GM23338 (cell line): ENCODE data around the gene INTS3. TPM values are rescaled to one million over a fixed set of nuclear protein-coding genes. Genes with fewer than 3 reads are reported as not detected.

Source experiments
- ATAC-seq: fragments of 200-7000 bp; cut with Tn5 transposase; 3 replicates; pipeline ENCODE4 v1.9.1; 2020
- DNase-seq: peaks from one replicate; pipeline ENCODE4 v3.0.0-alpha.2; 2015; ENCODE audit warnings: low spot score
- H2AFZ ChIP-seq: fragments of 200-600 bp; sonication (generic); 2 replicates; pipeline ENCODE4 v1.8.0; 2016; ENCODE audit warnings: antibody characterized with exemption, mild to moderate bottlenecking, moderate library complexity
- H3F3A ChIP-seq: fragments of 200-600 bp; sonication (generic); replicated peaks from 2 replicates; pipeline ENCODE4 v1.8.0; 2017; ENCODE audit warnings: antibody characterized with exemption, mixed run types, low read depth
- H3K27ac ChIP-seq: fragments of 200-600 bp; sonication (generic); 2 replicates; pipeline ENCODE4 v1.6.1; 2016; ENCODE audit warnings: low read depth
- H3K27me3 ChIP-seq: fragments of 200-600 bp; sonication (generic); 2 replicates; pipeline ENCODE4 v1.8.0; 2016; ENCODE audit warnings: mild to moderate bottlenecking, mixed run types, moderate library complexity; ENCODE audit not compliant: insufficient read depth
- H3K36me3 ChIP-seq: fragments of 200-600 bp; sonication (generic); 2 replicates; pipeline ENCODE4 v1.8.0; 2016; ENCODE audit warnings: mild to moderate bottlenecking; ENCODE audit not compliant: insufficient read depth
- H3K4me1 ChIP-seq: fragments of 200-600 bp; sonication (generic); 2 replicates; pipeline ENCODE4 v1.8.0; 2016; ENCODE audit warnings: mild to moderate bottlenecking, moderate library complexity; ENCODE audit not compliant: insufficient read depth
- H3K4me2 ChIP-seq: fragments of 200-600 bp; sonication (generic); 2 replicates; pipeline ENCODE4 v1.7.1; 2017; ENCODE audit warnings: mixed run types
- H3K4me3 ChIP-seq: fragments of 200-600 bp; sonication (generic); 2 replicates; pipeline ENCODE4 v1.6.1; 2016; ENCODE audit warnings: mixed run types
- H3K79me2 ChIP-seq: fragments of 200-600 bp; sonication (generic); replicated peaks from 2 replicates; pipeline ENCODE4 v1.8.0; 2017; ENCODE audit warnings: mild to moderate bottlenecking; ENCODE audit not compliant: insufficient read depth
- H3K9me2 ChIP-seq: fragments of 200-600 bp; sonication (generic); 2 replicates; pipeline ENCODE4 v1.8.0; 2017; ENCODE audit not compliant: insufficient read depth
- H4K20me1 ChIP-seq: fragments of 200-600 bp; sonication (generic); replicated peaks from 2 replicates; pipeline ENCODE4 v1.8.0; 2017; ENCODE audit warnings: mild to moderate bottlenecking; ENCODE audit not compliant: insufficient read depth
- H3K27ac Mint-ChIP-seq: 2 replicates; pipeline ENCODE4 v1.8.0; 2020; ENCODE audit warnings: inconsistent platforms, mild to moderate bottlenecking, moderate library complexity, mixed read lengths
- H3K27me3 Mint-ChIP-seq: 3 replicates; pipeline ENCODE4 v1.8.0; 2022; ENCODE audit warnings: low read depth, mild to moderate bottlenecking, moderate library complexity, mixed read lengths, inconsistent platforms; ENCODE audit not compliant: insufficient read depth, poor library complexity
- H3K36me3 Mint-ChIP-seq: 3 replicates; pipeline ENCODE4 v1.8.0; 2021; ENCODE audit warnings: low read depth, mild to moderate bottlenecking, inconsistent platforms, moderate library complexity, mixed read lengths
- H3K4me1 Mint-ChIP-seq: 3 replicates; pipeline ENCODE4 v1.8.0; 2020; ENCODE audit warnings: mild to moderate bottlenecking, inconsistent platforms, mixed read lengths
- H3K4me3 Mint-ChIP-seq: 3 replicates; pipeline ENCODE4 v1.8.0; 2021; ENCODE audit warnings: moderate library complexity, mild to moderate bottlenecking, inconsistent platforms, mixed read lengths
- H3K9me3 Mint-ChIP-seq: 3 replicates; pipeline ENCODE4 v1.8.0; 2020; ENCODE audit warnings: moderate library complexity, mild to moderate bottlenecking, inconsistent platforms, mixed read lengths
- CREB1 ChIP-seq: fragments of 250-450 bp; sonication (Bioruptor Pico); IDR thresholded peaks from 2 replicates; pipeline ENCODE4 v1.5.0; 2020; ENCODE audit warnings: low read depth, mild to moderate bottlenecking, moderate library complexity
- CTCF ChIP-seq, 2 experiments: fragments of 200-600 bp in 1 of 2; sonication (generic) in 1 of 2; conservative IDR thresholded peaks; 2 replicates each; pipeline versions ENCODE4 v1.5.1 to v1.6.1; 2016 to 2017; ENCODE audit warnings: antibody characterized with exemption in 2 of 2, low read depth in 2 of 2, mild to moderate bottlenecking in 2 of 2, moderate library complexity in 1 of 2
- ETS1 ChIP-seq: IDR thresholded peaks from 2 replicates; pipeline ENCODE4 v1.6.1; 2016; ENCODE audit warnings: antibody characterized with exemption
- EZH2 ChIP-seq: fragments of 200-600 bp; sonication (generic); IDR thresholded peaks from one replicate; pipeline ENCODE4 v1.8.0; 2017; ENCODE audit warnings: antibody characterized with exemption, mild to moderate bottlenecking, low read depth; ENCODE audit not compliant: unreplicated experiment
- NANOG ChIP-seq: IDR thresholded peaks from 2 replicates; pipeline ENCODE4 v1.6.1; 2016; ENCODE audit warnings: antibody characterized with exemption, borderline replicate concordance
- ZNF462 ChIP-seq: fragments of 250-450 bp; sonication (Bioruptor Pico); IDR thresholded peaks from 2 replicates; pipeline ENCODE4 v1.5.0; 2020; ENCODE audit warnings: mild to moderate bottlenecking, moderate library complexity
- polyA plus RNA-seq: library from polyadenylated mRNA; unstranded; fragments of >200 nt; fragmentation: Nextera tagmentation; extraction: Ambion mirVana; gene quantifications from 2 replicates; pipeline ENCODE4 v1.2.1, GENCODE V29; 2016
- total RNA-seq: library from RNA; depleted of rRNA; stranded (reverse); fragments of >200 nt; shearing (Covaris generic); gene quantifications from 2 replicates; pipeline ENCODE4 v1.2.3, GENCODE V29; 2014

INTS3 gene
- total and polyA plus RNA-seq, 2 experiments from 2014 or later = 22.7 to 51.3 TPM

GRCh38 chr1:153705484-153705883, 22.4 kb upstream of the INTS3 start (continued):
- no peak for TF ChIP-seq ZNF462 (CRISPR knock-in tag)
- TF ChIP-seq CREB1 (CRISPR knock-in tag) = no peak
- no peak for TF ChIP-seq ETS1

- H3K4me2 ChIP-seq = no peak overlapping the region
- no peaks in the 10 kb centered on the region for H3K27me3 ChIP-seq
- H3K9me3 Mint-ChIP-seq = no peaks in the 10 kb centered on the region
- H3K27ac ChIP-seq = no peak overlapping the region
- no peaks in the 10 kb centered on the region for H3K4me1 ChIP-seq
- DNase-seq (no peak), ATAC-seq (no peak)
- H3K27ac Mint-ChIP-seq = no peak overlapping the region
- H3K4me1 Mint-ChIP-seq = no peaks in the 10 kb centered on the region; the same call in 1 of the 3 replicates
- H3K79me2 ChIP-seq = no peaks in the 10 kb centered on the region
- no peaks in the 10 kb centered on the region for H3K36me3 ChIP-seq
- no peaks in the 10 kb centered on the region for H3K9me2 ChIP-seq
- peak overlapping the region; percentile 74; the same call in 1 of the 2 replicates for H2AFZ ChIP-seq
- H3F3A ChIP-seq = 0 out of 2 replicates have a peak, but pooled peaks cover 3% of the 10 kb centered on the region
- no peak overlapping the region for H3K4me3 Mint-ChIP-seq
- no peaks in the 10 kb centered on the region for H4K20me1 ChIP-seq
- no peaks in the 10 kb centered on the region for H3K36me3 Mint-ChIP-seq
- H3K27me3 Mint-ChIP-seq = peaks cover 7% of the 10 kb centered on the region
- H3K4me3 ChIP-seq = no peak overlapping the region
- TF ChIP-seq CTCF (conservative IDR thresholded peaks at IDR 0.05; ENCODE audit: low read depth in 2 of 2) (no peak), CREB1 (CRISPR knock-in tag) (no peak), EZH2 (no peak), NANOG (no peak), ZNF462 (CRISPR knock-in tag) (no peak)
Measured at GRCh38 chr1:153711026-153711425, 16.8 kb upstream of the INTS3 start.
